ENCODE measurements around the gene ANK2.
A peak's percentile ranks its signal among the peaks of the same experiment; 100 is the strongest.

Gene ANK2

DNA sequence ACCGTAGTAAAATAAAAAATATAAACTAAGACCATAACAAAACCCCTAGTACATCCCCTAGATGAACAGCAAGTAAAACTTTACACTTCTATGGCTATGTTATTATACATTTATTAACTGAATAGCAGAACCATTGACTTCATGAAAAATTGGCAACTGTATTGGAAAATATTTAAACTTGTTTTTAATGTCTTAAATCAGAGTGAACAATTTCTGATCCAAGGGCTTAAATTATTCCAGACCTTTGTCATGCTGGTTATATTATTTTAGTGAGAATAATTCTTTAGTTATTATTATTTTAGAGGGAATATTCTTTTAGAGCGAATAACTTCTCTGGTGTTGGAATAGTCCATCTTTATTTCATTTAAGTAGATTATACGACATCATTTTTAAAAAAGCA is 265.0 kb downstream of the ANK2 start:
- no peak for TF ChIP-seq CTCF (IDR thresholded peaks at IDR 0.05)
- Histone ChIP-seq H3K27ac (no peak overlapping the region), H3K4me3 (no peak overlapping the region)
- DNase-seq (ENCODE audit: low spot score) = no peak

- no peak for DNase-seq (ENCODE audit: low spot score)
- TF ChIP-seq CTCF (IDR thresholded peaks at IDR 0.05) = no peak
- Histone ChIP-seq H3K27ac (peak overlapping the region in 1 of 2 donors; percentile 21), H3K4me3 (no peak overlapping the region)
Observed at GRCh38 chr4:113316879-113317278, 267.4 kb downstream of the ANK2 start.

DNA sequence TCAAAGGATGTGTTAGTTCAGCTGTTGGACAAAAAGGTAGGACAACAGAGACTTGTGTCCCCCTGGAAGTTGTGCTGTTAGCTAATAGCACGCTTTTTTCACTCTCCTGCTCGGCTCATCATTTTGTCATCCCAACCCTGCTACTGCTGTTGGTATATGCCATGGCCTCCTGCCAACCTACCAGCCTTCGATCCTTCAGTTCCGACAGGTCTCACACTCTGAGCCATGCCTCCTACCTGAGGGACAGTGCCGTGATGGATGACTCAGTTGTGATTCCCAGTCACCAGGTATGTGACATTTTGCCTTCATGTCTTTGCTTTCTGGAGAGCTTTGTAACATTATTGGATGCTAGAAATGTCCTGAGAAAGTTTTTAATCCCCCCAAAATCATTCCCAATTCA is 268.1 kb downstream of the ANK2 start:
- Histone ChIP-seq H3K27ac (peak overlapping the region in 1 of 2 donors; percentile 26), H3K4me3 (no peak overlapping the region)
- no peak for DNase-seq (ENCODE audit: low spot score)
- no peak for TF ChIP-seq CTCF (IDR thresholded peaks at IDR 0.05)

- no peak for TF ChIP-seq CTCF (IDR thresholded peaks at IDR 0.05)
- DNase-seq (ENCODE audit: low spot score) = no peak
Observed at GRCh38 chr4:113322736-113323135, 273.3 kb downstream of the ANK2 start.

DNA sequence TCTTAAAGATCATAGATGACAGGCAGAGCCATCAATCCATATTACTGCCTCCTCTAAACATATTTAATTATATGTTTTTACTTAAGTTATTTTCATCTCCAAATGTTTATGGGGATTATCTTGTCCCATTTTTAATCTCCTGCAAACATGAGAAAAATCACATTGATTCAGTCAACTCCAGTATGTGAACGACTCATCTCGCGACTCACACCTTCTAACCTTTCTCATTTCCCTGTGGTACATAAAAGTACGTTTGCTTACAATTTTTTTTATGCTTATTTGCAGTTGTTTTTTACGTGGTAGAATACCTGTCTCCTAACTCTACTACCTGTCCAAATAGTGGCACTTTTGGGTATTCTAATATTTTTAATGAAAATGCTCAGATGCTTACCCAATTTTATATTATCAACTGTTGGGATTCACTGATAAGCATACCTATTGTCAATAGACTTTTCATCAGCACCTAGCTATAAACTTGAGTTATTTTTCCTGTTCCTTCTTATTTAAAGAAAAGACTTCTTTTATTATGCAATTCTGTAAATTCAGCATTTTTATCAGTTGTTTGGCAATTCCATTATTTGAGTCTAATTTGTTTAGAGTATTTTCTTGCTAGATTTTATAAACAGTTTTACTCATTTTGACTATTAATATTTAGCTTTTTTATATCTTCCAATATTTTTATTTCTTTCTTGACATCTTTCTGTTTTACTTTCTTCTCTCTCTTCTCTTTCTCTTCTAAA is 276.6 kb downstream of the ANK2 start:
- DNase-seq (ENCODE audit: low spot score) = no peak
- TF ChIP-seq CTCF (IDR thresholded peaks at IDR 0.05) = no peak
- H3K27ac ChIP-seq = no peak overlapping the region

More at GRCh38 chr4:113322736-113323135, 273.3 kb downstream of the ANK2 start:
- H3K4me3 ChIP-seq = no peak overlapping the region
- no peak overlapping the region for H3K27ac ChIP-seq

GRCh38 chr4:113327494-113327893 is 278.0 kb downstream of the ANK2 start:
- no peak for DNase-seq (ENCODE audit: low spot score)
- H3K4me3 ChIP-seq = no peak overlapping the region
- no peak overlapping the region for H3K27ac ChIP-seq
- no peak for TF ChIP-seq CTCF (IDR thresholded peaks at IDR 0.05)

More for the DNA sequence above, 276.6 kb downstream of the ANK2 start:
- H3K4me3 ChIP-seq = no peak overlapping the region

DNA sequence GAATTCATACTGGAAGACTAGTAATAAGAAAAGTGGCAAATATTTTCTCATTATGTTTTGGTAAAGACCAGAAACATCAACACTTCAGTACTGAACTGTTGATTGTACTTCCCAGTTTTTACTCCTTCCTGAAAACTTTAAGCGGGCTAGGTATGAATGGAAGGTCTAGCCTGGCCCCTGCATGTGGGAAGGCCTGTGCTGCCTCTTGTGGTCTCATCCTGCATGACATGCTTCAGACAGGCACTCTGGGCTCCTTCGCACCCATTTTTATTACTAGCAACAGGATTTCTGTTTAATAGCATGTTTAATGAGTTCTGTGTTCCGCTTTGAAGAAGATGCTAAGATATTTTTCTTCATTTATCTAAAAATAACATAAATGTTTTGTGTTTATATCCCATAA is 279.1 kb downstream of the ANK2 start:
- Histone ChIP-seq H3K4me3 (no peak overlapping the region), H3K27ac (no peak overlapping the region)
- no peak for DNase-seq (ENCODE audit: low spot score)
- no peak for TF ChIP-seq CTCF (IDR thresholded peaks at IDR 0.05)

Data from coronary artery (tissue), 2 donors.